HG02981 (cell line): ENCODE results near the gene GSTA3.
"Not testable (repeated sequence)": the region's sequence is repeated elsewhere in the genome, so short reads cannot be mapped to it uniquely, and the experiment has no call there.

Experiments used
- ATAC-seq: cut with Tn5 transposase; IDR thresholded peaks from one replicate; pipeline ENCODE4 v1.9.1; 2021; ENCODE audit warnings: mild to moderate bottlenecking, moderate library complexity; ENCODE audit not compliant: unreplicated experiment

Gene GSTA3

DNA sequence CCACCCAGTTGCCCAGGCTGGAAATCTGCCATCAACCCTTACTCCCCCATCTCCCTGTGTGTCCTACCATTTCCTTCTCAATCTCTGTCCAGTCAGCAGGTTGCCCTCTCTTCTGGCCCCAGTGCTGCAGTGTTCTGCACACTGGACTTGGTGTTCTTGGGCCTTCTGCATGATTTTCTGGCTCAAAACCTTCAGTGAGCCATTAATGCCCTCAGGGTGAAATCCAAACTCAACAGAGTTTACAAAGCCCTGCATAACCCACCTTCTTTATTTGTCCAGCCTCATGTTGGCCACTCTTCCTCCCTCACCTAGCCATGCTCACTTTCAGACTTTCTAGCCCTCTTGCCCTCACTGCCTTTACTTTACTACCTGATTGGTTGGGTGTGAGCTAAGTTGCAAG lies 5.0 kb upstream of the GSTA3 start:
- ATAC-seq, result no peak

DNA sequence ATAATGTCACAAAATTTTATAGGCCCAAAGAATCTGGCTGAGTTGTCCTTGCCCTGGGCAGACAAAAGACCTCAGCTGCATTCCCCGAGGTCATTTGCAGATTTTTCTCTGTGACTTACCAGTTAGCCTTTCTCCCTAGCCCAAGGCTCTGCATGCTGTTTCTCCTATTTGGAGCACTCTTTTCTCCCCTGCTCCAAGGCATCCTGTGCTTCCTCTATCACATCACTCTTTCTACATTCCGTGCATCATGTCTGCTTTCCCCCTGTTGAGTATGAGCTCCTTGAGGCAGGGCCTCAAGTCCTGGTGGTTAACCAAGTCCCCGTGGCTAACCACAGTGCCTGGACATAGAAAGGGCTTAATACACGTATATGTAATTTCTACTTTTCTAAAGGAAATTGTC lies 593 bp upstream of the GSTA3 start:
- ATAC-seq, result no peak

DNA sequence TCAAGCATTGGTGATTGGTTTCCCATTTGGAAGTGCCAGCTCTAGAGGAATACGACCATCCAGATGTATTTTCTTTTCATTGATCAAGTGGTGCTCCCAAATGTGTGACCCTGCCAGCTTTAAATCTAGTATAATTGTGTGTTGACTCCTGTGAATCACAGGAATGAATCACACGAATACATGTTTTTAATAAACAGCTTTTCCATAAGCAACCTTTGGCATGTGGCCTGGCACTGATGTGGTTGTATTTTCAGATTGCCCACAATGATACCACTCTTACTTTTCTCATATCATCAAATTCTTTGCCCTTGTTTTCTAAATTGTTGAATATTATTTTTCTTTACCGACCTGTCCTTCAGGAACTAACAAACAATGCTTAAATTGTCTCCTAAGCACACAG lies 367 bp downstream of the GSTA3 start:
- ATAC-seq, result no peak

DNA sequence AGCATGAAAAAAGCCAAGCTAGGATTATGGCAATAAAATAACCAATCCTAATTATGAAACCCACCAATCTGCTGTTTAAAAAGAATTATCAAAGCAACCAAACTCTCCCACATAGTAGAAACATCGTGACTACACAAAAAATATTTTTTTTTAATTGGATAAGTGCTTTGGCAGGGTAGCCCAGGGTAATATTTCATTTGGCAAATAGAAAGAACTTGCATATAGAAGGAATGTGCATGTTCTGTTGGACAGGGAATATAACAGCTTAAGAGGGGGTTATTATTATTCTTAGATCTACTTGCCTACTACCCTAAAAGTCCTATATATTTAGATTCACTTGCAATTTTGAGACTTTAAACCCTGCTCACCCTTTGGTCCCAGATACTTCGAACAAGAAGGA lies 972 bp downstream of the GSTA3 start:
- ATAC-seq, result no peak

DNA sequence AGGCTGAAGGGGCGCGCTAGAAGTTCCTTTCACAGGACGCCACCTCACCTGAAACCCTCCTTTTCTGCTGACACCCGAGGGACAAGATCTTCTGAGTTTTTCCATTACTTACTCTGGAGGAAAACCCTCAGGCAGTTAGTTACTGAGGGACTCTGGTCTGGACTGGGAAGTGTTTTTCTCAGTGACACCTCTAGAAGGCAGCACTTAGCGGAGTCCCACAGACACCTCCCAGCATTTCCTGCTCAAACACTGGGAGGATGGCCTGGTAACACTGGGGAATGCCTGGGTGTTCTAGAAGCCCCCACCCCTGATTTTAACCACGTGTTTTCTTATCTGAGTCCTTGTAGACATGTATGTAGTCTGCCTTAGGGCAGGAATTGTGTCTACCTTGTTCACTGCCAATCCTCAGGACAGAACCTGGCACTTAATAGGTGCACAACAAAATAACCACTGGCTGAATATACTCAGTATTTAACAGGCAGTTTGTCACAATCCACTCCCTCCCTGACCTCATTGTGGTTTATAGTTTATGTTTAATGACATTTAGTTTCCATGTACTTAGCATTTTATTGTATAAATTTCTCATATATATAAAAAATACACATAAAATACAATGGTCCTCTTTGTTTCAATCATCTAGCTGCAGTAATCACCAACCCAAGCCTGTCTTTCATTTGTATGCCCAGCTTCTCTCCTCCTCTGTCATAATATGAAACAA lies 4.8 kb downstream of the GSTA3 start:
- ATAC-seq, result no peak

DNA sequence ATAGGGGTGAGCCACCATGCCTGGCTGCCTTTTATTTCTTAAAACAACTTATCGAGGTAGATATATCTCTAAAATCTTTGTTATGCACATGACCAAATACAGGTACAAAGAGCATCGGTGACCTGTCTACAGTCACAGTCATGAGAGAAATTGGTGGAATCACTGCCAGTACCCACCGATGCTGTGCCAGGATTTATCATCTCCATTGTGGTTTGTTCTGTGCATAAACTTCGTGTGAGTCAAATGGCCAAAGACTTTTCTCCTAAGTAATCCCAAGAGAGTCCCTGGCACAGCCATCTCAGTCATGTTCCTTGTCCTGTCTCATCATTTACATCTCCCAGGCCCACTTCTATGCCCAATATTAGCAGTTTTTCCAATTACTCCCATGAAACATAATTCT lies 9.0 kb downstream of the GSTA3 start:
- ATAC-seq, result no peak

DNA sequence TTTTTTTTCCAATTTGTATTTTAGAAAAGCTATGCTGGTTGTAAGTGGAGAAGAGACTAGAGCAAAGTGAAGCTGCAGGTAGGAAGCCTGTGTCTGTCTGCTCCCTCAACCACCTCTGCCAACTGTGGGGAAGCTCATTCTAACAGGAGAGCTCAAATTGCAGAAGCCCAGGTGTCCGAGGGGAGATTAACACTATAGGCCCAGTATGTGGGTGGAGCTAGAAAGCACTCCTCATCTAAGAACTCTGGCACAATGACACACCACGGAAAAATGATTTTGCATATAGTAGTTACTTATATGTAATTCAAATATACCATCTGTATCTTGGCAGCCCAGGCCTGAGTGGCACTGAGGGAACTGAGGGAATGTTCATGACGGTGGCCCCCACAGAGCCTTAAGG lies 13.7 kb downstream of the GSTA3 start:
- ATAC-seq, result not testable (repeated sequence)

DNA sequence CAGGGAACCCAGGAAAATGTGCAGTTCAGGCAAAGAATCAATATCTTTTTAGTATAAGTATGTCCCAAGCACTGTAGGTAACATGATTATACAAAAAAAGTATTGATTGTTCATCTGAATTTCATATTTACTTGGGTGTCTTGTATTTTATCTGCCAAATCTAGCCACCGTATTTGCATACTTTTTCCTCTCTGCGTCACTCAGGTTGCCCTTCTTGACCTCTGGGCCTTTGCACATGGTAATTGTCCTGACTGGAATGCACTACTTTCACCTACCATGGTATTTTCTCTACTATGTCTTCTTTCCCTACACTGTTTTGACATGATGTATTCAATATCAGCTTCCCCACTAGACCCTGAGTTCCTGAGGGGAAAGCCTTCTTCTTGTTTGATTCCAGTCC lies 15.2 kb downstream of the GSTA3 start:
- ATAC-seq, result no peak

DNA sequence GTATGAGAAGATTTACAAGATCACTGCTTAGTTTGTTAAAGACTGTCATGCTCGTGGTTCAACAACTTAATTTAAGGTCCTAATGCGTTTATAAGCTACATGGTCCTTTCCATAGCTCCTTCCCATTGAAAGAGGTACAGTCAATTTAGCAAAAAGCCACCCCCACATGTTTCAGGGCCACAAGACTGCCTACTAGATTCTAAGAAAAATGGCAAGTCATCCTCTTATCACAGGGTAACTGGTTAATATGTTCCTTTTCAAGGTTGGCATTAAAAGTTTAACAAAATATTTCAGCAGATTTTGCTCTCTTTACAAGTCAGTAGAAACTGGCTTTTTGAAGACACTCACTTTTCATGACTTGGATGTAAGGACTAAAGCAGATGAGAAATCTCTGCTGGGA lies 15.7 kb downstream of the GSTA3 start:
- ATAC-seq, result no peak

DNA sequence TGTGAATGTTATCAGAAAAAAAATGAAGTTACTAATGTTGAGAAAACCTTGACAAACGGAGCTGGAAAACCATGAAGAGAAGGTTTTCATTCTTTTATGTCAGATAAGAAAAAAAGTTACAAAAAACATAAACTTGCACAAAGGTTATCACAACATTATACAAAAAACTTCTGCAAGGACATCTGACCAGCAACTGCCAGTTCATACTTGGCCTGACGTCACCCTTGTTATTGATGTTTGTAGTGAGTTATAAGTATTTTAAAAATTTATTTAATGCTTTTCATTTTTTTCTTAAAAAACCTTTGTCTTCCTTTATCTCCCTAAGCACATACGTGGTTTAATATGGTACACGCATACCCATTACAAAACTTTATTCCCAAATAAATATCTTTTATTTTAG lies 16.3 kb downstream of the GSTA3 start:
- no peak for ATAC-seq

DNA sequence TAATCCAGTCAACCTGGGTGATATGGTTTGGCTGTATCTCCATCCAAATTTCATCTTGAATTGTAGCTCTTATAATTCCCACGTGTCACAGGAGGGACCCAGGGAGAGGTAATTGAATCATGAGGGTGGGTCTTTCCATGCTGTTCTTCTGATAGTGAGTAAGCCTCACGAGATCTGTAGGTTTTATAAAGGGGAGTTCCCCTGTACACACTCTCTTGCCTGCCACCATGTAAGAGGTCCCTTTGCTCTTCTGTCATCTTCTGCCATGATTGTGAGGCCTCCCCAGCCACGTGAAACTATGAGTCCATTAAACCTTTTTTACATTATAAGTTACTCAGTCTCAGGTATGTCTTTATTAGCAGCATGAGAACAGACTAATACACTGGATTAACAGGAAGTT lies 19.5 kb downstream of the GSTA3 start:
- no peak for ATAC-seq

DNA sequence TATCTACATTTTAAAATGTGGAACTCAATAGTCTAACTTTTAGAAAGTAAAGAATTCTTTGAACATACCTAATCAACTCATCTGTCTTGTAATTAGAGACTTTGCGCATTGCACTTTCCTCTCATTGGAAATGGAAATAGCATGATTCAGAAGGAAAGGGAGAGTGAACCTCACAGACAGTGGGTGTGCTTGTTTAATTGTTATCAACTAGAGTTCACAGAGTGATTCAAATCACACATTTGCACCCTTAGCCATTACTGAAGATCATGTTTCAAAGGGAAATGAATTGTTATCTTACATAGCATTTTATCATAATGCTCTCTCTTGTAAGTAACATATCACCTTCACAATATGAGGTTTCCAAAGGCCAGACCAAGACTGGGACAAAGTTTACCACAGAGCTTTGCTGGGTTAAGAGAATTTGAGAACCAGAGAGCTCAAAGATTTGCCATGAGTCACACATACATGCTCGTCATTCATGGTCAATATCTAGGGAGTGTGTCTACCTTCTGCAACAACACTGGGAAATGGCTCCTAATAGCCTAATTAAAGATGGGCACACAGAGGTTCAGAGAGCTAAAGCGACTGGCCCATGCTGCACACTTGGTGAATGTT lies 21.5 kb downstream of the GSTA3 start:
- ATAC-seq, result no peak

DNA sequence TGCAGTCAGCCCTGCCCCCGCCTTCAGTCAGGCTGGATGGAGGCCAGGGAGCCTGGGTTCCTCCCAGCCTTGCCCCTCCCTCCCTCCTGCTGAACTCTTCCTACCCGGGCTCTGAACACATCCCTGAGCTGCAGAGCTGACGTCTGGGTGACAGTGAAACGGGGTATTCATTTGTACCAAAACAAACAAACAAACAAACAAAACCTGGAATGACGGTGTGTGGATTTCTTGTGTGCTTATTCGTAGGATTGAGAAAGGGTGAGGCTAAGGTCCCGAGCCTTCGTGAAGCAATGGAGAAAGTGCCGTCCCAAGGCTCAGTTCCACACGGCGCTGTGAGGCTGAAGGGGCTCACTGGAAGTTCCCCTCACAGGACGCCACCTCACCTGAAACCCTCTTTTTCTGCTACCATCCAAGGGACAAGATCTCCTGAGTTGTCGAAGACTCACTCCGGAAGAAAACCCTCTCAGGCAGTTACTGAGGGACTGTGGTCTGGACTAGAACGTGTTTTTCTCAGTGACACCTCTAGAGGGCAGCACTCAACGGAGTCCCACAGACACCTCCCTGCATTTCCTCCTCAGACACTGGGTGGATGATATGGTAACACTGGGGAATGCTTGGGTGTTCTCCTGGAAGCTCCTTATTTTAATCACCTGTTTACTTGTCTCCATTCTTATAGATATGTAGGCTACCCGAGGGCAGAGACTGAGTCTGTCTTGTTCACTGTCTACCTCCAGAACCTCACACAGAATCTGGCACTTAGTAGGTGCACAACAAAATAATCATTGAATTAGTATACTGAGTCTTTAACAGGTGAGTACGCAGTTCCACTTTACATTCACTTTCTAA lies 27.3 kb downstream of the GSTA3 start:
- ATAC-seq, result peak; percentile 99

DNA sequence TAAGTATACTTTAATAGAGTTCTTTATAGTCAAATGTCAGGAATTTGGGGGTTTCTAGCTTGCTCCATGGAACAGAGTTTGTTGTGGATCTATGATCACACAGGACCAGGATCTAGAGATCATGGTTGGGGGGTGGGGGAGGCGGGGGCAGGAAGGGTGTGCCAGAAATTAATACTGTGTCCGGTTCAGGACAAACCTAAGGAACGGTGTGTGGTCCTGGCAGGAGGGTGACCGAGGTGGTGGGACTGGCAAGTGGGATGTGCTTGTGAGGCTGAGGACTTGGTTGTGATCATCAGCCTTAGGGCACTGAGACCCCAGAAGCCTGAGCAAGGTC lies 27.9 kb downstream of the GSTA3 start:
- ATAC-seq, result no peak

DNA sequence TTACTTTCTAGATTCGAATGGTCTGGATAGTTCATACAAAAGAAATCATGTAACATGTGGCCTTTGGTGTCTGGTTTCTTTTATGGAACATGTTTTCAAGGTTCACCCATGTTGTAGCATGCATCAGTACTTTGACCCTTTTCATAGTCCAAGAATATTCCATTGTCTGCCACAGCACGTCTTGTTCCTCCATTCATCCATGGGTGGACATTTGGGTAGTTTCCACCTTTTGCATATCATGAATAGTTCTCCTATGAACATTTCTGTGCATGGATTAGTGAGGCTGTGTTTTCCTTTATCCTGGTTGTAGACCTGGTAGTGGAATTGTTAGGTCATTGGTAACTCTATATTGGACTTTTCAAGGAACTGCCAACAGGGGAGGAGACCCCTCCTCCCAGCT lies 31.7 kb downstream of the GSTA3 start:
- no peak for ATAC-seq

DNA sequence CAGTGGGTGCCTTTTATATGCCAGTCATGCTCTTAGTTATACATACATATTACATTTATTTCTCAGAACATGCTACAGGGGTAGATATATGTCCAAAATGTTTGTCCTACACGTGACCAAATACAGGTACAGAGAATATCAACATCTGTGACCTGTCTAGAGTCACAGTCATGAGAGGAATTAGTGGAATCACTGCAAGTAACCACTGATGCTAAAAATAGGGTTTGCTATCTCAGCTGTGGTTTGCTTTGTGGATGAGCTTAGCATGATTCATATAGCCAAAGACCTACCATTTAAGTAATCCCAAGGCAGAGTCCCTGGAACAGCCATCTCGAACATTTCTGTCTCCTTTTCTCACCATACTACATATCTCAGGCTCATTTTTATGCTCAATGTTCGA lies 32.3 kb downstream of the GSTA3 start:
- no peak for ATAC-seq

DNA sequence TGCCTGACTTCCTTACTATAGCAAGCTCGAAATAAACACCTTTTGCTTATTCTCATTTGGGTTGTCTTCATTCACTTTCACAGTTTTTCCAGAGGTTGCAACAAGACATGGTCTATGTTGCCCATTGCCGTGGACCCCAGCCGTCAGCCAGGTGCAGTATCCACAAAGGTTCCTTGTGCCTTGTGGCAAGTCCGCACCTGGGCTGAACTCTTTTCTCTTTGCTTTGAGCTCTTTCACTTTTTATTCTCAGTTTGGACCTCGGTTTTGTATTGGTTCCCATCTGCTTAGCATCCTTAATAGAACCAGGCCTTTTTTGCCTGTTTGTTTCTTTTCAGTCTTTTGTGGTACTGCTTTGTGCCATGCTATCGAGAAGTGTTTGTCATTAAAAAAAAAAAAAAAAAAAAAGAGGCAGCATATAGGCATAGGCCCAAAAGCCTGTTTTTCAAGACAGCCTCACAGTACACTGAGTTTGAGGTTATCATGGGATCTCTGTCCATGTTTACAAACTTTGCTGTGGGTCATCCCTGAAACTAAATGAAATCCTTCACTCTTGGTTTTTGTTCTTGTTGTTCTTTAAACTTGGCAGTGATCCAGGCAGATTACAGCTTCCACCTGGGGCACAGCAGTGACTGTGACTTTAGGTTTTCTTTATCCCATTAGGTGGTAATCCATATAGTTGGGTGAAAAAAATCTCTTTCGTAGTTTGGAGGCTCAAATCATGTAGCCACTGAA lies 33.3 kb downstream of the GSTA3 start:
- no peak for ATAC-seq

DNA sequence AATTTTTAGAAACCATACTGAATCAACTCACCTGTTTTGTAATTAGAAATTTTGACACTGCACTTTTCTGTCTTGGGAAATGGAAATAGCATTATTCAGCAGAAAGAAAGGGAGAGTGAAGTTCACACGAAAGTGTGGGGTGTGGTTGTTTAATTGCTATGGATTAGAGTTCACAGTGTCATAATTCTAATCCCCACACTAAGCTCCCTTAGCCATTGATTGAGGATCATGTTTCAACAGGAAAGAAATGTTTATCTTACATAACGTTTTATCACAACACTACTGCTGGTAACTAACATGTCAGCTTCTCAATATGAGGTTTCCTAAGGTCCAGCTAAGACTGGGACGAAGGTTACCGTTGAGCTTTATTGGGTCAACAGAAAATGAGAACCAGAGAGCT lies 37.5 kb downstream of the GSTA3 start:
- ATAC-seq, result no peak

DNA sequence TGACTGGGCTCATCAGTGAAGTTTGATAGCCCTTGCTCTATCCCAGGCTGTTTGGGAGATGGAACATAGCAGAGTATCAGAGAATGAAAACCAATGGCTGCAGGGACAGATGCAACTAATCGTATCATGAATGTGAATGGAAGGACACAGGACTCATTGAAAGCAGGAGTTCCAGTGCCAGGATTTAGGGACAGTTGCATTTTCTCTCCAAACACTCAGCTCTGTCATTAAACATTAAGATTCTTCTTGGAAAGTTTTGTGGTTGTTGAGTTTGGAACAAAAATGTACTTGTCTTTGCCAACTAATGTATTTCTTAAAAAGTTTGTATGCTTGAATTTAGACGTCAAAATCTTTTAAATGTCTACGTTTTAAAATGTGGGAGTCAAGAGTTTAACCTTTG lies 37.9 kb downstream of the GSTA3 start:
- no peak for ATAC-seq

DNA sequence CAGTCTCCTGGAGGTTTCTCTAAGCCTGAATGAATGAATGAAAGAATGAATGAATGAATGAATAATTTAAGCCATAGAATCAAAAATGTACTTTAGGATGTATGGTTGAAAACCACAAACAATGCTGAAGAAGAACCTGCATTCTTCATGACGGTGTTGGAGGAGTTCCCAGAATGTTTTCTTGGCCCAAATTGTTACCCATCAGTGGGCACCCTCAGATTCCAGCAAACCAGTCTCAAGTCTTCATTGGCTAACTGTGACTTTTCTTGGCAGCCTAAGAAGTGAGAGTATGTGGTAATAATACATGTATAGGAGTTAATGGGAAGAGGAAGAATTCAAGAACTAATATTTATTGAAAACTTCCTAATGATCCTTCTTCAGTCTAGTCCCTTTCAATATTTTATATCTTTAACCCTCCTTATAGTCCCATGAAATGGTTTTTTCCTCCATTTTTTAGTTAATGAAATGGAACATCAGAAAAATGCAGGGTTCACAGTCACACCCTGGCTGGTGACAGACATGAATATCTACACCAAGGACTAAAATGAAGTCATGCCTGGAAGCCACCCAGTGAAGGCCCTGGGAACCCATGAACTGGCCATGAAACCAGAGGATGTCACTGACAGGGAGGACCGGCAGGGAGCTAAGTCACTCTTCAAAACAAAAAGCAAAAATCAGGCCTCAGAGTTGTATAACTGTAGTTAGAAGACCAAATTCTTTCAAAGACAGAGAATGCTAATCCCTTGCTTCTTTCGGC lies 39.0 kb downstream of the GSTA3 start:
- not testable (repeated sequence) for ATAC-seq

DNA sequence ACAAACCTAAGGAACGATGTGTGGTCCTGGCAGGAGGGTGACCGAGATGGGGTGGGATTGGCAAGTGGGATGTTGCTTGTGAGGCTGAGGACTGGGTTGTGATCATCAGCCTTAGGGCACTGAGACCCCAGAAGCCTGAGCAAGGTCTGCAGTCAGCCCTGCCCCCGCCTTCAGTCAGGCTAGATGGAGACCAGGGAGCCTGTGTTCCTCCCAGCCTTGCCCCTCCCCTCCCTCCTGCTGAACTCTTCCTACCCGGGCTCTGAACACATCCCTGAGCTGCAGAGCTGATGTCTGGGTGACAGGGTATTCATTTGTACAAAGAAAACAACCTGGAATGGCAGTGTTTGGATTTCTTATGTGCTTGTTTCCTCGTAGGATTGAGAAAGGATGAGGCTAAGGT lies 40.6 kb downstream of the GSTA3 start:
- not testable (repeated sequence) for ATAC-seq
